BJ (cell line): ENCODE measurements around the gene MAP2K4. TPM values are rescaled to one million over a fixed set of nuclear protein-coding genes. Genes with fewer than 3 reads are reported as not detected.

Experiments used
- CTCF ChIA-PET: fragments of 350-600 bp; formaldehyde crosslinking; extraction: SDS; loops from one replicate; lab custom pipeline; 2021; ENCODE audit warnings: antibody characterized with exemption, inconsistent platforms; lab: Yijun Ruan, JAX
- POLR2A ChIA-PET: fragments of 300-600 bp; sonication (Branson Sonifier 250); formaldehyde crosslinking; extraction: SDS; loops from one replicate; lab custom pipeline; 2021; ENCODE audit warnings: antibody characterized with exemption; lab: Charles Lee
- DNase-seq: peaks from one replicate; pipeline ENCODE4 v3.0.0-alpha.2; 2011; ENCODE audit warnings: low read depth
- H3K27me3 ChIP-seq: 2 replicates; pipeline ENCODE4 v1.6.0; 2011; ENCODE audit warnings: low read length; ENCODE audit not compliant: control insufficient read depth, insufficient read depth
- H3K36me3 ChIP-seq: 2 replicates; pipeline ENCODE4 v1.5.1; 2011; ENCODE audit warnings: low read length; ENCODE audit not compliant: control insufficient read depth, insufficient read depth
- H3K4me3 ChIP-seq: 2 replicates; pipeline ENCODE4 v1.5.1; 2011; ENCODE audit warnings: low read depth, mild to moderate bottlenecking, control low read depth, low read length
- polyA plus RNA-seq: library from polyadenylated mRNA; depleted of rRNA; stranded (reverse); fragments of >200 nt; gene quantifications from 2 replicates; pipeline ENCODE4 v1.2.3, GENCODE V29; 2011
- TF ChIP-seq, protein P1 (sequence below): IDR thresholded peaks from 2 replicates; pipeline ENCODE4 v1.5.1; 2011; ENCODE audit warnings: low read depth, mild to moderate bottlenecking, control low read depth, inconsistent platforms, low read length, moderate library complexity; ENCODE audit not compliant: insufficient read depth

Gene MAP2K4
- polyA plus RNA-seq, 1 experiment = 12.8 TPM

DNA sequence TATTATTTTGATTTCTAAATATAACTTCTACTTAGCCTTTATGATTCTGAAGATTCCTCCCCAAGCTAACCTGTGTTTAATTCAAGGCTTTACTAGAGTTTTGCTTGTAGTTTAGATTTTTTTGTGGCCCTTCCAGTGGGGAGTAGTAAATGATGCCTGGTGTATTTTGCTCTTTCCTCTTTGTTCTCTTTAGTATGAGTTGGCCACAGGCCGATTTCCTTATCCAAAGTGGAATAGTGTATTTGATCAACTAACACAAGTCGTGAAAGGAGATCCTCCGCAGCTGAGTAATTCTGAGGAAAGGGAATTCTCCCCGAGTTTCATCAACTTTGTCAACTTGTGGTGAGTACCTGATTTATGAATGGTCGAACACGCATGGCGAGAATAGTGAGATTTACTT lies 108.3 kb downstream of the MAP2K4 start:
- H3K4me3 ChIP-seq = no peak overlapping the region
- ChIA-PET CTCF (no interaction called here), POLR2A (no interaction called here)
- DNase-seq = no peak
- H3K36me3 ChIP-seq = peaks cover 3% of the 10 kb centered on the region; the same call in 1 of the 2 replicates
- TF ChIP-seq, protein P1, sequence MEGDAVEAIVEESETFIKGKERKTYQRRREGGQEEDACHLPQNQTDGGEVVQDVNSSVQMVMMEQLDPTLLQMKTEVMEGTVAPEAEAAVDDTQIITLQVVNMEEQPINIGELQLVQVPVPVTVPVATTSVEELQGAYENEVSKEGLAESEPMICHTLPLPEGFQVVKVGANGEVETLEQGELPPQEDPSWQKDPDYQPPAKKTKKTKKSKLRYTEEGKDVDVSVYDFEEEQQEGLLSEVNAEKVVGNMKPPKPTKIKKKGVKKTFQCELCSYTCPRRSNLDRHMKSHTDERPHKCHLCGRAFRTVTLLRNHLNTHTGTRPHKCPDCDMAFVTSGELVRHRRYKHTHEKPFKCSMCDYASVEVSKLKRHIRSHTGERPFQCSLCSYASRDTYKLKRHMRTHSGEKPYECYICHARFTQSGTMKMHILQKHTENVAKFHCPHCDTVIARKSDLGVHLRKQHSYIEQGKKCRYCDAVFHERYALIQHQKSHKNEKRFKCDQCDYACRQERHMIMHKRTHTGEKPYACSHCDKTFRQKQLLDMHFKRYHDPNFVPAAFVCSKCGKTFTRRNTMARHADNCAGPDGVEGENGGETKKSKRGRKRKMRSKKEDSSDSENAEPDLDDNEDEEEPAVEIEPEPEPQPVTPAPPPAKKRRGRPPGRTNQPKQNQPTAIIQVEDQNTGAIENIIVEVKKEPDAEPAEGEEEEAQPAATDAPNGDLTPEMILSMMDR = no peak
- no peaks in the 10 kb centered on the region for H3K27me3 ChIP-seq

DNA sequence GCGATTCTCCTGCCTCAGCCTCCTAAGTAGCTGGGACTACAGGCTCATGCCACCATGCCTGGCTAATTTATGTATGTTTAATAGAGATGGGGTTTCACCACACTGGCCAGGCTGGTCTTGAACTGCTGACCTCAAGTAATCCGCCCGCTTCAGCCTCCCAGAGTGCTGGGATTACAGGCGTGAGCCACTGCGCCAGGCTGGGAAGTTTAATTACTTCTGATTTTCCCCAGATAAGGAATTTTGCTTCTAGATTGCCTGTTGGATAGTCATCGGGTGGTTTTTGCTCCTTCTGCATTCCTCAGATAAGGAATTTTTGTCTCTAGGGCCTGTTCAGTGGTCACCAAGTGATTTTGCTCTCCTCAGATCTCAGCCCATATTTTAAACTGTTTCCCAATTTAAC lies 112.5 kb downstream of the MAP2K4 start:
- ChIA-PET POLR2A (no interaction called here), CTCF (no interaction called here)
- Histone ChIP-seq H3K4me3 (no peak overlapping the region), H3K27me3 (no peaks in the 10 kb centered on the region), H3K36me3 (peaks cover 1% of the 10 kb centered on the region; the same call in 1 of the 2 replicates)
- TF ChIP-seq, protein P1 = no peak
- no peak for DNase-seq

DNA sequence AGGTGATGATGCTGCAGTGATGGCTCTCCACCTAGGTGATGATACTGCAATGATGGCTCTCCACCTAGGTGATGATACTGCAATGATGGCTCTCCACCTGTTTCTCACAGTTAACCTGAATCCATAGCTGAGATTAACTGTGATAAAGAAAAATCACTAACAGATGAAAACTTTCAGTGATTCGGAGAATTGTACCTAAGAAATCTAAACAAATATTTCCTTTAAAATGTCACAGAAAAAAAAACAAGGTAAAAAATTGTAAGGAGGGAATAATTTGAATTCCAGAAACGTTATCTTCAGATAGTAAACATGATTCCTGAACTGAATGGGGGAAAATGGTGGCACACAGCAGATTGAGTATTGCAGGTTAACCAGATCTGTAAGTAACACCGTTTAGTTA lies 113.4 kb downstream of the MAP2K4 start:
- TF ChIP-seq, protein P1 = no peak
- ChIA-PET POLR2A (no interaction called here), CTCF (interaction anchor here (0.7 kb wide), 1 partner anchor 13 kb away, joined by 3 read pairs; no protein-coding TSS in a partner anchor)
- H3K36me3 ChIP-seq = peaks cover 1% of the 10 kb centered on the region; the same call in 1 of the 2 replicates
- no peak for DNase-seq
- H3K4me3 ChIP-seq = no peak overlapping the region
- no peaks in the 10 kb centered on the region for H3K27me3 ChIP-seq

DNA sequence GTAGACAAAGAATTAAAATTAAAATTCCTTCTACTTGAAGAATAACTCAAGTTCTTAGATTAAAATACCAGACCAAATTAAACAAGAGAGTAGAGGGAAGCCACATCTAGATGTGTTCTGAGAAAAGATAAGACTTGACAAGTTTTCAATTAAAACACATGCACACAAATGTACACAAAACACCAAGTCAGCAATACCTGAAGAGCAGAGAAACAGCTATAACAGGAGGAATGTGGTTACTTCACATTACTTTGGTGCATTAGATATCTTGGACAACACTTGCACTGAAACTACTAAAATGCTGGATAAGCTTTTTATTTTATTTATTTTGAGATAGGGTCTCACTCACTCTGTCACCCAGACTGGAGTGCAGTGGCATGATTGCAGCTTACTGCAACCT lies 113.9 kb downstream of the MAP2K4 start:
- Histone ChIP-seq H3K4me3 (no peak overlapping the region), H3K27me3 (no peaks in the 10 kb centered on the region), H3K36me3 (peaks cover 1% of the 10 kb centered on the region; the same call in 1 of the 2 replicates)
- TF ChIP-seq, protein P1 = no peak
- ChIA-PET POLR2A (no interaction called here), CTCF (interaction anchor here (0.7 kb wide), 1 partner anchor 14 kb away, joined by 3 read pairs; no protein-coding TSS in a partner anchor)
- DNase-seq = no peak

DNA sequence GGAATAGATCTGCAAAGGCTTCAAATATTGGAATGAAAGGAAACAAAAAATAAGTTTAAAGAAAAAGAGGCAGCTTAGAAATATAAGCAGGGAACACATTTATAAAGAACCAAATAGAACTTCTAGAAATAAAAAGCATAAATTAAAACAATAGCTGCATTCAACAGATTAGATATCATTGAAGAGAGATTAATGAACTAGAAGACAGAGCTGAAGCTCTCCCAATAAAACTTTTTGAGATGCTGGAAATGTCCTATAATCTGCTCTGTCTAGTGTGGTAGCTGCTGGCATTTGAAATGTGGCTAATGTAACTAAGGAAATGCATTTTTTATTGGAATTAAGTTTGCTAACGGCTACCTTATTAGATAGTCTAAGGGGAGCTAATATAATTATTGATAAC lies 115.6 kb downstream of the MAP2K4 start:
- Histone ChIP-seq H3K4me3 (no peak overlapping the region), H3K27me3 (no peaks in the 10 kb centered on the region), H3K36me3 (no peaks in the 10 kb centered on the region; the same call in 1 of the 2 replicates)
- DNase-seq = no peak
- POLR2A ChIA-PET = no interaction called here
- TF ChIP-seq, protein P1 = no peak
- CTCF ChIA-PET = interaction anchor here (0.6 to 1.0 kb wide), 3 partner anchors 10 to 45 kb away, joined by 3 read pairs; no protein-coding TSS in a partner anchor
